GM10847 (cell line): ENCODE measurements around the gene FOXO4.

Experiments
- POLR2A ChIP-seq: IDR thresholded peaks from 2 replicates; pipeline ENCODE4 v1.6.1; 2011; ENCODE audit not compliant: insufficient read length; ENCODE audit errors: extremely low read depth

Gene FOXO4

GRCh38 chrX:71151366-71151765, 55.7 kb downstream of the FOXO4 start:
- no peak for TF ChIP-seq POLR2A
